GM18517 (cell line): ENCODE measurements around the gene FGF12.

Source experiments
- ATAC-seq: cut with Tn5 transposase; IDR thresholded peaks from one replicate; pipeline ENCODE4 v1.9.1; 2021; ENCODE audit warnings: mild to moderate bottlenecking, moderate library complexity; ENCODE audit not compliant: unreplicated experiment

Gene FGF12

DNA sequence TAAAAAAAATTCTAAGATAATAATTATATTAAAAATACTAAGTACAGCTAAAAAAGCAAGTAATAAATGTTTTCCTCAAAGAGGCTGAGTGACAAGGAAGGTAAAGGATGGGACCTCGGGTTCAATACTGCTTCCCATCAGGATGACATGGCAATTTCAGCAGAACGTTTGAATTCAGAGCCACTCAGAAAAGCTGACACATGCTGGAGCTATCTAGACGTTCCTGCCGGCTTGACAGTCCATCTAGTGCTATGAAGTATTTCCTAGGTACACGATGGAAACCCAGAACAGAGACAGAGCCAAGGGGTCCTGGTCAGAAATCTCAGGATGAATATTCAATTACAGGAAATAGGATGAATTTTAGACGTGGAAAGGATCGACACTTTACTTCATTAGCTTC, 361.8 kb downstream of the FGF12 start:
- ATAC-seq, result no peak

GRCh38 chr3:192364316-192364715, 363.0 kb downstream of the FGF12 start:
- ATAC-seq, result no peak

DNA sequence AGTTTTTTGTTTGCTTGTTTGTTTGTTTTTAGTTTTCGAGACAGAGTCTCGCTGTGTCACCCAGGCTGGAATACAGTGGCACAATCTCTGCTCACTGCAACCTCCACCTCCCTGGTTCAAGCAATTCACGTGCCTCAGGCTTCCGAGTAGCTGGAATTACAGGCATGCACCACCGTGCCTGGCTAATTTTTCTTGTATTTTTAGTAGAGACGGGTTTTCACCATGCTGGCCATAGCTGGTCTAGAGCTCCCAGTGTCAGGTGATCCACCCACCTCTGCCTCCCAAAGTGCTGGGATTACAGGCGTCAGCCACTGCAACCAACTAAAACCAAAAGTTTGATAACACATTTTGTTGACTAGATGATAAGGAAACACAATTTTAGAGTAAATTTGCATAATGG, 372.7 kb downstream of the FGF12 start:
- no peak for ATAC-seq

DNA sequence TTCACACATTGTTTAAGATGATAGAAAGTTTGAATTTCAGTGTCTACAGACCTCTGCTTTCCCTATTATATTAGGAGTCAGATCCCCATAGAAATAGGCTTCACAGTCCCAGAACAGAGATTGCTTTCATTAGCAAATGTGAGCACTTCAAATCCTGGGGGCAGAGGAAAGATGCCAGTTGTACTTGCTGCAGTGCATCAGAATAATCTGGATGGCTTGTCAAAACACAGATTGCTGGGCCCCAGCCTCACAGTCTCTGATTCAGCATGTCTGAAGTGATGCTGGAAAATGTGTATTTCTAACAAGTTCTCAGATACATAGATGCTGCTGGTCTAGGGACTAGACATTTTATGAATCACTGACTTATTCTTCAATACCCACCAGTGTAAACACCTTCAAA, 375.2 kb downstream of the FGF12 start:
- no peak for ATAC-seq

DNA sequence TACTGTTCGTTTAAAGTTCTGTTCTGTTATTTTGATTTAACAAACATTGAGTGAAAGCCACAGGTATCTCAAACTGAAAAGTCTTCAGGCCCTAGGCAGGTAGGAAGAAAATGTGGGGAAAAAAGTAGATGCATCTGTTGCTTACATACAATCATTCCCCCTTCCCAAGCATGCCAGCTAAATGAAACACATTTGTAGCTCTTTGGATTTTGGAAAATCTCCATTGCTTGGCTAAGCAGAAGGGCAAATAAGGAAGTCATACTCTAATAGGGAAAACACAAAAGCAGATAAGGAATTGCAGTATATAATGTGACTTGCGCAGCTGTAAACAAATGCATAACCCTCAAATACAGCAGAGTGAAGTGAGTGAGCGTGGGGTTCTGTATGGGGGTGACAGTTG, 375.9 kb downstream of the FGF12 start:
- ATAC-seq, result no peak

DNA sequence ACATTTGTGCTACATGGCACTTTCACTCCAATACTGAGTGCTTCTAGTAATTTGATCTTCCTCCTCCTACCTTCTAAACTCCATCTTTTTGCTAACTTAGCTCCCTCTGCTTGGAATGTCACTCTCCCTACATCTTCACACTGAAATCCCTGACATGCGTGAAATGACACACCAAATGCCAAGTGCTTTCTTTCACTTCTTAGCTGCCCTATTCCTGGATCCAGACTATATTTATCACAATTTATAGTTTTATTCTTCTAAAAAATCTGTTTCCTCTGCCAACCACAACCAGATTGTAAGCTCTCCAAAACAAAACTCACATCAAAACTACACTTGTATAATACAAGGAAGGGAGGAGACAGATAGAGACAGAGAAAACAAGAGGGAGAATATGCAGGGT, 387.3 kb downstream of the FGF12 start:
- ATAC-seq, result no peak

- ATAC-seq, result no peak
Observed at GRCh38 chr3:192339214-192339613, 388.1 kb downstream of the FGF12 start.

GRCh38 chr3:192336286-192336685, 391.1 kb downstream of the FGF12 start:
- no peak for ATAC-seq

DNA sequence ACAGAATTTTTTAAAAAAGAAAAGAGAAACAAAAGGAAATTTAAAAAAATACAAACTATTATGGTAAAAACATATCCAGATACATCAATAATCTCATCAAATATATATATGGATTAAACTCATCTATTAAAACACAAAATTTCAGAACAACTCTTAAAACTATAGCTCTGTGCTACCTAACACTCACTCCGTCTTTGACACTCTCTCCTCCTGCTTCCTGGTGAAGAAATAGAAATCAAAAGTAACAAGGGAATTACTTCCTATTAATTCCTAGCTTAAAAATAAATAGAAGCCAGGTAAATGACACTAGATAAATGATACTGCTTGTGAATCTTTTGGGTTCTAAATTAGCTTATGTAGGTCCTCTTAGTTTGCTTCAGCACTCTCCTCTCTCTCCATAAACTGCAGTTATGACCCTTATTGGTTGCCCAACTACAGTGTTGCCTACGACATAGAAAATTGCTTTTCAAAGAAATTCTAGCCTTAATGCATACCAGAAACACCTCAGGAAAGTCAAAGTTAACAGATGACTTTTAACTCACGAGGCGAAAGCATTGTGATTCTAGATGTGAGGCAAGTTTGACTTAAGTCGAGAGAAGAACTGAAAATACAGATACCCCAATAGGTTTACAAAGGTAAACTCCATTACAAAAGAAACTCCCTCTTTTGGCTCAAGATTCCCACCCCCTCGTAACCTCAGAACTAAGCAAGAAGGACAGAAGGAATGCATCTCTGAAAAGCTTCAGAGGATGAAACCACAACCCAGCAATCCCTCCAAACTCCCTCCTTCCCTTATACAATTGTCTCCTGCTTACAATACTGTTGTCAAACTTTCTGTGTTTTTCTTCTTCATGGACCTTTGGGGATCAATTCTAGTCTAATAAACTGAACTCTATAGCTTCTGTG, 394.7 kb downstream of the FGF12 start:
- no peak for ATAC-seq

GRCh38 chr3:192331749-192332385, 395.5 kb downstream of the FGF12 start:
- peak; percentile 83 for ATAC-seq

GRCh38 chr3:192326656-192327055, 400.7 kb downstream of the FGF12 start:
- ATAC-seq, result no peak

- no peak for ATAC-seq
Observed at GRCh38 chr3:192317564-192317963, 409.8 kb downstream of the FGF12 start.

- no peak for ATAC-seq
Observed at GRCh38 chr3:192313605-192314004, 413.7 kb downstream of the FGF12 start.

GRCh38 chr3:192307631-192308030, 419.7 kb downstream of the FGF12 start:
- no peak for ATAC-seq

- ATAC-seq, result no peak
Observed at GRCh38 chr3:192303235-192303634, 424.1 kb downstream of the FGF12 start.

DNA sequence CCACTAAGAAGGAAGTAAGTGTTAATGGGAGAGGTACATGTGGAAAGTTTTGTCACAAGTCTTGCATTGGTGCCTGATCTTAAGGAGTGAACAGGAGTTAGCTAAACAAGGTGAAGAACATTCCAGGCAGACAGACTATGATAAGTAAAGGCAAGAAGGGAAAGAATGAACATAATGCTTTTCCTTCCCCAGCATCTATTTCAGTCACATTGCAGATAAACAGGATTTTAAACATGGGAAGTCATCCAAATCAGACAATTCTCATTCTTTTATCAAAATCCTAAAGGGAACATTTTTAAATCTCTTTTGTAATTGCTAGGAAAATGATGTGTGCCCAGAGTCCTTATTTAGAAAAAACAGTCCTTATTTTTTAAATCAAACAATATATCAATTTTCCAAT, 424.6 kb downstream of the FGF12 start:
- no peak for ATAC-seq

GRCh38 chr3:192299921-192300320, 427.4 kb downstream of the FGF12 start:
- ATAC-seq, result no peak

DNA sequence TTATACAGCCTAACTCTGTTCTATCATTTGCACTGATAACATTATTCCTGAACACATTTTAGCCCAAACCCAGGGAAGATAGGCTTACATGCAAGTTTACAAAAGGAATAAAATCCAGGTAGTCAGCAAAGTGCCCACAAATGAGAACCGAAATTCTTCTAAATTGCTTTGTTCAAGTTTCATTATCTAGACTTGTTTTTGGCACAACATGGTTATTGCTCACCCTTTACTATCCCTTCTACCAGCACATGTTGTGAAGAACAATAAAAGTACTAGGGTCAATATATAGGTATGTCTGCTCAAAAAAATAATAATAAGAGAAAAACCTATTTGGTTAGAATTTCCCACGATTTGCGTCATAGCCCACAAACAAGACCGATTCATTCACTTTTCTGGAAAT, 430.5 kb downstream of the FGF12 start:
- no peak for ATAC-seq

DNA sequence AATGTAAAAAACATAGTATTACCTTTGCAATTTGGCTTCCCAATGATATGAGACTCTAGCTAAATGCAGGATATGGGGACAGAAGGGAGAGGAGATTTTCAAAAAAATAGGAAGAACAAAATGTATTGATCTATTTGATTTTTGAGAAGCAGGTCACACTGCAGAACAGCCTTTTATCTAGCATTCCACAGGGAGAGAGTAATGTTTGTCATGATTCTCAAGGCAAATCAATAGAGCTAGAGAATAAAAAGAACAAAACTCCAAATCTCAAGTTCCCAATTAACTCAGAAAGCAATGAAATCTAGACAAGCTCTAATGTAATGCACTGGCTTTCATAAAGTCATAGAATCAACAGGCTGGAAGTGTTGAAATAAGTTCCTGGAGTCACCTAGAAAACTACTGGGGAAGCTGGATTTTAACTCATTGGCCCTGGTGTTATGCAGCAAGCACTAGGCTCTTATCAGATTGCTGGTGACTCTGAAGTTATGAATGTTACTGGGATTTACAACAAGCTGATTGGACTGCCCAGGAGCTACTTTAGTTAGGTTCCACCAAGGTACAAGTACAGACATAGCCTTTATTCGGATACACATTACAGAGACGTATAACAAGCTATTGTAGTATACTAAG, 442.8 kb downstream of the FGF12 start:
- no peak for ATAC-seq

GRCh38 chr3:192281207-192281880, 446.0 kb downstream of the FGF12 start:
- no peak for ATAC-seq

GRCh38 chr3:192279664-192280063, 447.7 kb downstream of the FGF12 start:
- ATAC-seq, result no peak
